Breast epithelium (tissue), 4 donors: ENCODE results near the gene ACLY. TPM values are rescaled to one million over a fixed set of nuclear protein-coding genes. Genes with fewer than 3 reads are reported as not detected.

Source experiments
- DNase-seq, 2 donors: peaks; one replicate each; pipeline ENCODE4 v3.0.0-alpha.2; 2019; ENCODE audit warnings: low spot score in 2 of 2
- H3K27ac ChIP-seq, 2 donors: fragments of 200-600 bp; sonication (generic) in 1 of 2; one replicate each; pipeline ENCODE4 v1.5.1; 2016 to 2019; ENCODE audit warnings: mild to moderate bottlenecking in 1 of 2
- H3K27me3 ChIP-seq, 2 donors: fragments of 200-600 bp; sonication (generic) in 1 of 2; one replicate each; pipeline versions ENCODE4 v1.5.1 to v1.6.0; 2017 to 2019; ENCODE audit warnings: control low read depth in 1 of 2, mild to moderate bottlenecking in 1 of 2
- H3K36me3 ChIP-seq: fragments of 200-600 bp; one replicate; pipeline ENCODE4 v1.5.1; 2019
- H3K4me1 ChIP-seq, 2 donors: fragments of 200-600 bp; sonication (generic); one replicate each; pipeline ENCODE4 v1.5.1; 2016 to 2019; ENCODE audit warnings: control low read depth in 1 of 2
- H3K4me3 ChIP-seq, 3 donors: fragments of 200-600 bp; sonication (generic); 1 replicate in 2 of 3; 2 replicates in 1 of 3; pipeline ENCODE4 v1.5.1; 2016 to 2019; ENCODE audit warnings: mild to moderate bottlenecking in 3 of 3, moderate library complexity in 2 of 3
- H3K9me3 ChIP-seq, 2 donors: fragments of 200-600 bp; sonication (generic) in 1 of 2; one replicate each; pipeline ENCODE4 v1.5.1; 2016 to 2019; ENCODE audit warnings: control low read depth in 1 of 2
- CTCF ChIP-seq, 3 donors: fragments of 450-650 bp; IDR thresholded peaks; one replicate each; pipeline ENCODE4 v1.5.1; 2016 to 2017; ENCODE audit warnings: antibody characterized with exemption in 3 of 3, mild to moderate bottlenecking in 3 of 3, moderate library complexity in 3 of 3
- POLR2A ChIP-seq: fragments of 450-650 bp; IDR thresholded peaks from one replicate; pipeline ENCODE4 v1.6.1; 2016; ENCODE audit warnings: antibody characterized with exemption, mild to moderate bottlenecking, moderate library complexity
- POLR2AphosphoS5 ChIP-seq, 3 donors: sonication (generic); formaldehyde crosslinking; IDR thresholded peaks; one replicate each; pipeline ENCODE4 v1.6.1; 2017; ENCODE audit warnings: antibody characterized with exemption in 3 of 3
- intact Hi-C: fragments of 100-400 bp; cut with DNase I; formaldehyde crosslinking; loops from one replicate; pipeline ENCODE4 v1.15.1; 2023; ENCODE audit warnings: low total_unique reads
- total RNA-seq, 3 donors: library from RNA; depleted of rRNA; stranded (reverse); fragments of >200 nt; gene quantifications; one replicate each; pipeline ENCODE4 v1.1.0, GENCODE V29; 2016

The ACLY gene
- total RNA-seq, 3 donors from 2014 or later, result 50.1 to 84.2 (median 66.3) TPM

- Histone ChIP-seq H3K36me3 (no peaks in the 10 kb centered on the region), H3K9me3 (no peaks in the 10 kb centered on the region), H3K4me1 (peaks cover 0 to 11% of the 10 kb centered on the region in 2 donors), H3K27me3 (no peaks in the 10 kb centered on the region), H3K4me3 (peak overlapping the region; percentile 92 to 94 (median 92)), H3K27ac (peak overlapping the region; percentile 79 to 90)
- DNase-seq, result peak; percentile 78 to 93
- intact Hi-C loops, result loop anchor here (10.0 kb wide), 2 partner anchors 59 to 139 kb away; partner anchors contain the start of gene NKIRAS2
- TF ChIP-seq POLR2A (no peak), POLR2AphosphoS5 (IDR thresholded peaks at IDR 0.05) (peak in 2 of 3 donors; percentile 6 to 22), CTCF (IDR thresholded peaks at IDR 0.05) (peak in 1 of 3 donors; percentile 17)
Observed at GRCh38 chr17:41965694-41966462, 47.1 kb upstream of the ACLY start.

- Histone ChIP-seq H3K4me1 (no peaks in the 10 kb centered on the region), H3K27me3 (no peaks in the 10 kb centered on the region), H3K9me3 (no peaks in the 10 kb centered on the region), H3K27ac (no peak overlapping the region), H3K4me3 (no peak overlapping the region), H3K36me3 (no peaks in the 10 kb centered on the region)
- peak; percentile 59 to 65 for DNase-seq
- TF ChIP-seq POLR2A (no peak), CTCF (IDR thresholded peaks at IDR 0.05) (peak; percentile 64 to 86 (median 84)), POLR2AphosphoS5 (IDR thresholded peaks at IDR 0.05) (peak in 1 of 3 donors; percentile 28)
- intact Hi-C loops, result loop anchor here (5.0 to 10.0 kb wide), 3 partner anchors 62 to 814 kb away; partner anchors contain the start of gene NKIRAS2
Observed at GRCh38 chr17:41962768-41963434, 44.1 kb upstream of the ACLY start.

- Histone ChIP-seq H3K27ac (no peak overlapping the region), H3K36me3 (no peaks in the 10 kb centered on the region), H3K27me3 (no peaks in the 10 kb centered on the region), H3K4me3 (no peak overlapping the region), H3K9me3 (no peaks in the 10 kb centered on the region), H3K4me1 (no peaks in the 10 kb centered on the region)
- TF ChIP-seq CTCF (IDR thresholded peaks at IDR 0.05) (no peak), POLR2AphosphoS5 (IDR thresholded peaks at IDR 0.05) (no peak), POLR2A (no peak)
- intact Hi-C loops, result loop anchor here (5.0 to 10.0 kb wide), 3 partner anchors 63 to 815 kb away; partner anchors contain the start of gene NKIRAS2
- no peak for DNase-seq
Observed at GRCh38 chr17:41962111-41962510, 43.4 kb upstream of the ACLY start.

GRCh38 chr17:41959336-41960095, 40.8 kb upstream of the ACLY start:
- H3K36me3 ChIP-seq, result no peaks in the 10 kb centered on the region
- no peak overlapping the region for H3K4me3 ChIP-seq
- H3K27me3 ChIP-seq, result no peaks in the 10 kb centered on the region
- H3K4me1 ChIP-seq, result no peaks in the 10 kb centered on the region
- intact Hi-C loops, result loop anchor here (5.0 to 10.0 kb wide), 3 partner anchors 65 to 818 kb away; partner anchors contain the start of gene NKIRAS2
- no peak for DNase-seq
- no peaks in the 10 kb centered on the region for H3K9me3 ChIP-seq
- TF ChIP-seq CTCF (IDR thresholded peaks at IDR 0.05) (peak in 1 of 3 donors; percentile 17), POLR2AphosphoS5 (IDR thresholded peaks at IDR 0.05) (no peak), POLR2A (no peak)
- H3K27ac ChIP-seq, result peak overlapping the region in 1 of 2 donors; percentile 1
